Smooth muscle cell (in vitro differentiated cells): ENCODE data around the gene CFAP97D1. TPM values are rescaled to one million over a fixed set of nuclear protein-coding genes. Genes with fewer than 3 reads are reported as not detected.

ENCODE experiments used
- DNase-seq: peaks from one replicate; lab custom pipeline; 2025; ENCODE audit not compliant: unreplicated experiment; lab: John Stamatoyannopoulos, UW
- H2AFZ ChIP-seq: fragments of 200-600 bp; sonication (generic); 2 replicates; pipeline ENCODE4 v1.6.0; 2016; ENCODE audit warnings: antibody characterized with exemption, low read depth, mild to moderate bottlenecking
- H3F3A ChIP-seq: fragments of 200-600 bp; sonication (generic); 2 replicates; pipeline ENCODE4 v1.6.0; 2017; ENCODE audit warnings: antibody characterized with exemption, low read depth
- H3K27ac ChIP-seq: fragments of 200-600 bp; sonication (generic); 2 replicates; pipeline ENCODE4 v1.5.1; 2016; ENCODE audit warnings: low read depth, mild to moderate bottlenecking
- H3K27me3 ChIP-seq: fragments of 200-600 bp; sonication (generic); 2 replicates; pipeline ENCODE4 v1.6.1; 2016; ENCODE audit warnings: low read depth, mild to moderate bottlenecking
- H3K36me3 ChIP-seq: fragments of 200-600 bp; sonication (generic); 2 replicates; pipeline ENCODE4 v1.5.1; 2016; ENCODE audit warnings: low read depth
- H3K4me1 ChIP-seq: fragments of 200-600 bp; sonication (generic); 2 replicates; pipeline ENCODE4 v1.5.1; 2016; ENCODE audit warnings: low read depth
- H3K4me2 ChIP-seq: fragments of 200-600 bp; sonication (generic); 2 replicates; pipeline ENCODE4 v1.6.0; 2016; ENCODE audit warnings: mild to moderate bottlenecking
- H3K4me3 ChIP-seq: fragments of 200-600 bp; sonication (generic); 2 replicates; pipeline ENCODE4 v1.5.1; 2016; ENCODE audit warnings: mild to moderate bottlenecking
- H3K79me2 ChIP-seq: fragments of 200-600 bp; sonication (generic); 2 replicates; pipeline ENCODE4 v1.6.0; 2016; ENCODE audit warnings: low read depth, mild to moderate bottlenecking
- H3K9ac ChIP-seq: fragments of 200-600 bp; sonication (generic); 2 replicates; pipeline ENCODE4 v1.6.0; 2016; ENCODE audit warnings: low read depth
- H3K9me3 ChIP-seq: fragments of 200-600 bp; sonication (generic); replicated peaks from 2 replicates; pipeline ENCODE4 v1.5.1; 2016; ENCODE audit warnings: low read depth
- H4K20me1 ChIP-seq: fragments of 200-600 bp; sonication (generic); 2 replicates; pipeline ENCODE4 v1.6.0; 2016; ENCODE audit warnings: low read depth
- CTCF ChIP-seq: fragments of 200-600 bp; sonication (generic); IDR thresholded peaks from 2 replicates; pipeline ENCODE4 v1.5.1; 2017; ENCODE audit warnings: borderline replicate concordance, mild to moderate bottlenecking, antibody characterized with exemption; ENCODE audit not compliant: insufficient read depth, poor library complexity, severe bottlenecking
- WGBS: methylation state at CpG from one replicate; pipeline ENCODE4 v1.1.7; 2016; ENCODE audit warnings: low lambda C conversion rate; 5-methylcytosine and 5-hydroxymethylcytosine counted together
- polyA plus RNA-seq: library from polyadenylated mRNA; unstranded; fragments of >200 nt; fragmentation: Nextera tagmentation; extraction: Ambion mirVana; gene quantifications from 2 replicates; pipeline ENCODE4 v1.2.1, GENCODE V29; 2016
- total RNA-seq: library from RNA; depleted of rRNA; stranded (reverse); fragments of >200 nt; gene quantifications from 2 replicates; pipeline ENCODE4 v1.2.3, GENCODE V29; 2014

The CFAP97D1 gene
- total and polyA plus RNA-seq, 2 experiments from 2014 or later, result 0.09 TPM; not detected in 1

- peak; percentile 74 for DNase-seq
- Histone ChIP-seq H3K79me2 (peaks cover 26% of the 10 kb centered on the region), H3K4me2 (peak within 1 kb of the TSS; percentile 97), H4K20me1 (peaks cover 8% of the 10 kb centered on the region), H3K27ac (peak within 1 kb of the TSS; percentile 99), H2AFZ (peak within 1 kb of the TSS; percentile 41), H3K4me3 (peak within 1 kb of the TSS; percentile 85), H3K27me3 (no peaks in the 10 kb centered on the region), H3K4me1 (peaks cover 14% of the 10 kb centered on the region), H3F3A (peaks cover 3% of the 10 kb centered on the region), H3K9ac (peak within 1 kb of the TSS; percentile 100), H3K9me3 (no peaks in the 10 kb centered on the region), H3K36me3 (no peaks in the 10 kb centered on the region)
- no peak for TF ChIP-seq CTCF
- under 1% methylated on average over 56 of the region's 100 CpGs for WGBS
Observed at GRCh38 chr17:43778337-43779144, 1.7 kb upstream of the CFAP97D1 start, which contains the start of gene DUSP3. TSS of gene DUSP3 (minus strand) at chr17:43778977. CDS start at chr17:43778924, 53 bp downstream.

- H3K36me3 ChIP-seq, result no peaks in the 10 kb centered on the region
- no peak for TF ChIP-seq CTCF
- H3K79me2 ChIP-seq, result peaks cover 26% of the 10 kb centered on the region
- H4K20me1 ChIP-seq, result peaks cover 8% of the 10 kb centered on the region
- H3K27me3 ChIP-seq, result no peaks in the 10 kb centered on the region
- H3K9me3 ChIP-seq, result no peaks in the 10 kb centered on the region
- peak overlapping the region; percentile 100 for H3K9ac ChIP-seq
- DNase-seq, result no peak
- H3K4me2 ChIP-seq, result peak overlapping the region; percentile 97
- H3K4me1 ChIP-seq, result peaks cover 14% of the 10 kb centered on the region
- H3F3A ChIP-seq, result peaks cover 3% of the 10 kb centered on the region
- H3K4me3 ChIP-seq, result peak overlapping the region; percentile 85
- 10% methylated on average over 26 of the region's 26 CpGs for WGBS
- H2AFZ ChIP-seq, result peak overlapping the region; percentile 41
- H3K27ac ChIP-seq, result peak overlapping the region; percentile 99
Observed at GRCh38 chr17:43779145-43780125, 800 bp upstream of the CFAP97D1 start.

DNA sequence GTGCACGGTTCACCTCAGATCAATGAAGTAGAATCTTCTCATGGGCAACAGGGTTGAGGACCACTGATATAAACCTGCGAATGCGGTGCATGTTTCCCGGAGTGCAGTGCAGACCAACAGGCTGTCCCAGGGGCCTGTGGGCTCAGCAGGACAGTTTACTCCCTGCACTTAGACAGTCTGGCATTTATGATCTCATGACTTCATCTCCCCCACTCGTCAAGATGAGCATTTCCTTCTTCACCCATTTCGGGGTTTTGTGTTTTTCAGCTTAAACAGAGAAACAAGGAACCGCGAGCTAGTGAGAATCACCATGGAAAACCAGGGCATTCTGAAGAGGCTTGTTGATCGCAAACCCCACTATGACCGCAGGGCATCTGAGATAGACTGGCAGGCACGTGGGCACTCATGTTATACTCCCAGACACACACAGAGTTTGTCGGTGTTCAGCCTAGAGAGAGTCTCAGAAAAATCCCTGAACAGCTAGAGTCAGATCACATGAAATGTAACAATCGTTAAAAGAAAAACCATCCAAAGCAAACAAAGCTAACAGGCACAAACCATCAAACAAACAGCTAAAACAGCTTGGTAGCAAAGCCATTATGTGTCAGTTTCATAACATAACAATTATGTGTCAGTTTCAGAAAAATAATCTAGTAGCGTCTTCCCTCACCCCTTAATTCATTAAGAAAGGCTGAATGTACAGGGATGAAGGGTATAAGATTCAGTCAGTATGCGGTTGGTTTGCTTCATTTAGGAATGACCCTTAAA is 2.9 kb downstream of the CFAP97D1 start:
- H3K27me3 ChIP-seq, result no peaks in the 10 kb centered on the region
- peaks cover 5% of the 10 kb centered on the region for H3K4me1 ChIP-seq
- H3K27ac ChIP-seq, result peak overlapping the region; percentile 87
- H3K79me2 ChIP-seq, result peaks cover under 1% of the 10 kb centered on the region
- H3K4me3 ChIP-seq, result no peak overlapping the region
- TF ChIP-seq CTCF, result no peak
- peaks cover 3% of the 10 kb centered on the region for H3F3A ChIP-seq
- H3K9me3 ChIP-seq, result no peaks in the 10 kb centered on the region
- no peak for DNase-seq
- H3K9ac ChIP-seq, result peak overlapping the region; percentile 31
- H2AFZ ChIP-seq, result peak overlapping the region; percentile 59
- H3K36me3 ChIP-seq, result no peaks in the 10 kb centered on the region
- WGBS, result 73% methylated on average over 15 of the region's 15 CpGs
- no peaks in the 10 kb centered on the region for H4K20me1 ChIP-seq
- peak overlapping the region; percentile 52 for H3K4me2 ChIP-seq
